Gastroesophageal sphincter (tissue), 3 donors: ENCODE results near the gene VCP.

Experiments
- CTCF ChIP-seq, 4 experiments: fragments of 200-600 bp in 2 of 4; fragments of 450-650 bp in 2 of 4; sonication (generic) in 1 of 4; IDR thresholded peaks; one replicate each; pipeline ENCODE4 v1.5.1; 2017 to 2019; ENCODE audit warnings: antibody characterized with exemption in 4 of 4, mild to moderate bottlenecking in 2 of 4, moderate library complexity in 2 of 4
- EP300 ChIP-seq: sonication (generic); formaldehyde crosslinking; IDR thresholded peaks from one replicate; pipeline ENCODE4 v1.6.1; 2017; ENCODE audit warnings: antibody characterized with exemption, mild to moderate bottlenecking
- POLR2A ChIP-seq, 2 donors: fragments of 450-650 bp; IDR thresholded peaks; one replicate each; pipeline ENCODE4 v1.6.1; 2017; ENCODE audit warnings: antibody characterized with exemption in 2 of 2, mild to moderate bottlenecking in 2 of 2, moderate library complexity in 1 of 2

GRCh38 chr9:35107297-35108290 lies 35.2 kb upstream of the VCP start:
- TF ChIP-seq CTCF (IDR thresholded peaks at IDR 0.05) (no peak), POLR2A (IDR thresholded peaks at IDR 0.05) (no peak), EP300 (no peak)
